K562 (cell line): Measurements from ENCODE around the gene APOL4.

Source experiments
- CEBPB ChIP-seq: fragments of 450-650 bp; IDR thresholded peaks from 2 replicates; pipeline ENCODE4 v1.6.1; 2016; ENCODE audit warnings: missing genetic modification characterization, missing compliant biosample characterization
- CTBP1 ChIP-seq: fragments of 450-650 bp; IDR thresholded peaks from 2 replicates; pipeline ENCODE4 v1.6.1; 2016; ENCODE audit warnings: borderline replicate concordance
- CTCF ChIP-seq, 3 experiments: IDR thresholded peaks in 2 of 3; conservative IDR thresholded peaks in 1 of 3; 2 replicates each; pipeline ENCODE4 v1.5.1; 2011 to 2012; ENCODE audit warnings: low read length in 3 of 3, mild to moderate bottlenecking in 3 of 3, control low read depth in 2 of 3, improper control_type of control experiment in 1 of 3, inconsistent platforms in 1 of 3, low read depth in 1 of 3, mixed read lengths in 1 of 3, moderate library complexity in 1 of 3; ENCODE audit not compliant: insufficient read depth in 2 of 3
- GATAD2B ChIP-seq: fragments of 450-650 bp; IDR thresholded peaks from 2 replicates; pipeline ENCODE4 v1.6.1; 2017; ENCODE audit warnings: mild to moderate bottlenecking, borderline replicate concordance
- MAFG ChIP-seq: fragments of 450-650 bp; conservative IDR thresholded peaks from 2 replicates; pipeline ENCODE4 v1.6.1; 2016; ENCODE audit warnings: missing genetic modification characterization, missing compliant biosample characterization
- MEIS2 ChIP-seq: fragments of 450-650 bp; IDR thresholded peaks from 2 replicates; pipeline ENCODE4 v1.6.1; 2014; ENCODE audit warnings: mild to moderate bottlenecking; ENCODE audit not compliant: partially characterized antibody
- PPARD ChIP-seq: fragments of 250-450 bp; sonication (Bioruptor Pico); IDR thresholded peaks from 2 replicates; pipeline ENCODE4 v1.8.0; 2022; ENCODE audit warnings: inconsistent platforms, mild to moderate bottlenecking, moderate library complexity
- SRSF3 ChIP-seq: fragments of 200-400 bp; formaldehyde crosslinking; IDR thresholded peaks from 2 replicates; pipeline ENCODE4 v1.6.1; 2016; ENCODE audit warnings: mild to moderate bottlenecking, low read length, moderate library complexity; ENCODE audit not compliant: insufficient read depth
- TF ChIP-seq, protein P1 (sequence below): sonication (generic); formaldehyde crosslinking; IDR thresholded peaks from 2 replicates; pipeline ENCODE4 v1.8.0; 2022; ENCODE audit warnings: missing genetic modification reagents, mild to moderate bottlenecking, borderline replicate concordance

DNA sequence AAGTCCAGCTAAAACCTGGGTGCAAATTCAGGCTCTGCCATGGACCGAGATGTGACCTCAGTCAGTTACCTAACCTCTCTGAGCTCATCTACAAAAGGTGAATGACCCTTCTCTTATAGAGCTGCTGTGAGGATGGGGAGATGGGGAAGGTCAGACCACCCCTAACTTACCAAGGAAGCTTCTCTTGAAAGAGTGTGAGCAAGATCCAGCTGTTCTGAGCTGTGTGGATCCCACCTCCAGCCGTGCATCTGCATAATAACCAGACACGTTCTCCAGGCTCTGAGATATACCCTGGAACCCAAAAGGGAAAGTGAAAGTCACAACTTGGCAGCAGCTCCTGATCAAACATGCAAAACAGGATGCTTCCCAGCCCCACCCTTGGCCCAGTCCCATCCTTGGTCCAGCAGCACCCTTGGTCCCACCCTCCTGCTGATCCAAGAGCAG, 41.1 kb downstream of the APOL4 start, which contains the start of gene APOL3:
- TF ChIP-seq CTBP1 (no peak), GATAD2B (no peak), CEBPB (no peak), CTCF (IDR thresholded peaks at IDR 0.05 in 2 of 3, conservative IDR thresholded peaks at IDR 0.05 in 1 of 3; ENCODE audit: insufficient read depth in 2 of 3, low read depth in 1 of 3, low read length in 3 of 3) (no peak), SRSF3 (no peak), MEIS2 (no peak), PPARD (CRISPR knock-in tag) (no peak), MAFG (tag) (no peak)
- TF ChIP-seq, protein P1, sequence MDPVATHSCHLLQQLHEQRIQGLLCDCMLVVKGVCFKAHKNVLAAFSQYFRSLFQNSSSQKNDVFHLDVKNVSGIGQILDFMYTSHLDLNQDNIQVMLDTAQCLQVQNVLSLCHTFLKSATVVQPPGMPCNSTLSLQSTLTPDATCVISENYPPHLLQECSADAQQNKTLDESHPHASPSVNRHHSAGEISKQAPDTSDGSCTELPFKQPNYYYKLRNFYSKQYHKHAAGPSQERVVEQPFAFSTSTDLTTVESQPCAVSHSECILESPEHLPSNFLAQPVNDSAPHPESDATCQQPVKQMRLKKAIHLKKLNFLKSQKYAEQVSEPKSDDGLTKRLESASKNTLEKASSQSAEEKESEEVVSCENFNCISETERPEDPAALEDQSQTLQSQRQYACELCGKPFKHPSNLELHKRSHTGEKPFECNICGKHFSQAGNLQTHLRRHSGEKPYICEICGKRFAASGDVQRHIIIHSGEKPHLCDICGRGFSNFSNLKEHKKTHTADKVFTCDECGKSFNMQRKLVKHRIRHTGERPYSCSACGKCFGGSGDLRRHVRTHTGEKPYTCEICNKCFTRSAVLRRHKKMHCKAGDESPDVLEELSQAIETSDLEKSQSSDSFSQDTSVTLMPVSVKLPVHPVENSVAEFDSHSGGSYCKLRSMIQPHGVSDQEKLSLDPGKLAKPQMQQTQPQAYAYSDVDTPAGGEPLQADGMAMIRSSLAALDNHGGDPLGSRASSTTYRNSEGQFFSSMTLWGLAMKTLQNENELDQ (CRISPR knock-in tag) = no peak
